Cardiac fibroblast (primary cell): ENCODE results near the gene SMYD5.

Experiments
- DNase-seq, 2 donors: peaks; one replicate each; pipeline versions ENCODE4 v3.0.0 to v3.0.0-alpha.2; 2010; ENCODE audit warnings: low read depth in 2 of 2
- H3K4me3 ChIP-seq, 2 donors: replicated peaks in 1 of 2; 1 replicate in 1 of 2; 2 replicates in 1 of 2; pipeline ENCODE4 v1.5.1; 2011; ENCODE audit warnings: low read depth in 2 of 2, low read length in 2 of 2, mild to moderate bottlenecking in 2 of 2, moderate library complexity in 1 of 2
- CTCF ChIP-seq: IDR thresholded peaks from one replicate; pipeline ENCODE4 v1.5.1; 2011; ENCODE audit warnings: low read depth, mild to moderate bottlenecking, low read length, inconsistent platforms

SMYD5 gene

GRCh38 chr2:73233154-73233931 lies 19.3 kb downstream of the SMYD5 start, which contains the start of gene PRADC1:
PRADC1 (minus strand) TSS chr2:73233239; CDS start chr2:73233160, 79 bp downstream.
- DNase-seq: peak; percentile 100
- no peak for TF ChIP-seq CTCF

GRCh38 chr2:73233932-73234832 lies 20.1 kb downstream of the SMYD5 start, which contains the start of gene CCT7:
CCT7 (plus strand) TSS chr2:73234308; CDS start chr2:73234379, 71 bp downstream.
- peak within 1 kb of the TSS; percentile 76 to 94 for H3K4me3 ChIP-seq
- DNase-seq: peak; percentile 92 to 93
- TF ChIP-seq CTCF: no peak

More at GRCh38 chr2:73233154-73233931, 19.3 kb downstream of the SMYD5 start, which contains the start of gene PRADC1:
- H3K4me3 ChIP-seq: peak within 1 kb of the TSS; percentile 76 to 94

GRCh38 chr2:73235315-73236028 lies 21.4 kb downstream of the SMYD5 start:
- no peak for TF ChIP-seq CTCF
- no peak for DNase-seq
- H3K4me3 ChIP-seq: peak overlapping the region; percentile 76 to 94

GRCh38 chr2:73237168-73237567 lies 23.1 kb downstream of the SMYD5 start:
- no peak for TF ChIP-seq CTCF

GRCh38 chr2:73238149-73238548 lies 24.1 kb downstream of the SMYD5 start:
- no peak for TF ChIP-seq CTCF
- no peak for DNase-seq
- H3K4me3 ChIP-seq: no peak overlapping the region

More at GRCh38 chr2:73237168-73237567, 23.1 kb downstream of the SMYD5 start:
- no peak overlapping the region for H3K4me3 ChIP-seq
- no peak for DNase-seq

- H3K4me3 ChIP-seq: no peak overlapping the region
- DNase-seq: no peak
- TF ChIP-seq CTCF: no peak
Observed at GRCh38 chr2:73238976-73239375, 24.9 kb downstream of the SMYD5 start.
